HepG2 (cell line): ENCODE results near the gene HSPB6. TPM values are rescaled to one million over a fixed set of nuclear protein-coding genes. Genes with fewer than 3 reads are reported as not detected.

ENCODE experiments used
- CBX1 ChIP-seq: IDR thresholded peaks from one replicate; pipeline ENCODE4 v1.6.1; 2016; ENCODE audit warnings: antibody characterized with exemption, low read depth
- ELF4 ChIP-seq: sonication (generic); formaldehyde crosslinking; IDR thresholded peaks from 2 replicates; pipeline ENCODE4 v1.5.0; 2020; ENCODE audit warnings: missing genetic modification reagents, mild to moderate bottlenecking, moderate library complexity, borderline replicate concordance
- GTF3A ChIP-seq: sonication (generic); formaldehyde crosslinking; conservative IDR thresholded peaks from 2 replicates; pipeline ENCODE4 v1.4.0; 2020; ENCODE audit warnings: mild to moderate bottlenecking, missing genetic modification reagents
- JARID2 ChIP-seq: sonication (generic); formaldehyde crosslinking; IDR thresholded peaks from 2 replicates; pipeline ENCODE4 v1.8.1; 2023; ENCODE audit warnings: missing genetic modification reagents, inconsistent platforms; ENCODE audit not compliant: insufficient replicate concordance
- MED8 ChIP-seq: sonication (generic); formaldehyde crosslinking; IDR thresholded peaks from 2 replicates; pipeline ENCODE4 v1.8.1; 2023; ENCODE audit warnings: mild to moderate bottlenecking, missing genetic modification reagents; ENCODE audit not compliant: insufficient replicate concordance
- MEIS1 ChIP-seq: sonication (generic); formaldehyde crosslinking; IDR thresholded peaks from 2 replicates; pipeline ENCODE4 v1.9.0; 2021; ENCODE audit warnings: mild to moderate bottlenecking, missing genetic modification reagents, moderate library complexity, borderline replicate concordance
- RAD21 ChIP-seq: fragments of 450-650 bp; formaldehyde crosslinking; IDR thresholded peaks from 2 replicates; pipeline ENCODE4 v1.5.0; 2020; ENCODE audit warnings: mild to moderate bottlenecking
- REL ChIP-seq: sonication (generic); formaldehyde crosslinking; conservative IDR thresholded peaks from 2 replicates; pipeline ENCODE4 v1.8.0; 2022; ENCODE audit warnings: mild to moderate bottlenecking, missing genetic modification reagents, moderate library complexity
- SMAD9 ChIP-seq: sonication (generic); formaldehyde crosslinking; IDR thresholded peaks from 2 replicates; pipeline ENCODE4 v1.5.1; 2020; ENCODE audit warnings: mild to moderate bottlenecking, missing genetic modification reagents
- SUZ12 ChIP-seq: fragments of 150-350 bp; IDR thresholded peaks from 2 replicates; pipeline ENCODE4 v1.6.1; 2014; ENCODE audit warnings: low read depth, low read length
- ZBTB14 ChIP-seq: sonication (generic); formaldehyde crosslinking; IDR thresholded peaks from 2 replicates; pipeline ENCODE4 v1.4.0; 2020; ENCODE audit warnings: missing genetic modification reagents
- ZIK1 ChIP-seq: sonication (generic); formaldehyde crosslinking; IDR thresholded peaks from 2 replicates; pipeline ENCODE4 v1.5.0; 2020; ENCODE audit warnings: mild to moderate bottlenecking, low read depth, missing genetic modification reagents, borderline replicate concordance
- ZNF230 ChIP-seq: sonication (generic); formaldehyde crosslinking; IDR thresholded peaks from 2 replicates; pipeline ENCODE4 v1.4.0; 2020; ENCODE audit warnings: mild to moderate bottlenecking, missing genetic modification reagents
- ZNF251 ChIP-seq: sonication (generic); formaldehyde crosslinking; IDR thresholded peaks from 2 replicates; pipeline ENCODE4 v1.9.0; 2021; ENCODE audit warnings: mild to moderate bottlenecking, missing genetic modification reagents
- ZNF34 ChIP-seq: sonication (generic); formaldehyde crosslinking; IDR thresholded peaks from 2 replicates; pipeline ENCODE4 v1.4.0; 2020; ENCODE audit warnings: mild to moderate bottlenecking, missing genetic modification reagents, borderline replicate concordance
- ZNF660 ChIP-seq: sonication (generic); formaldehyde crosslinking; IDR thresholded peaks from 2 replicates; pipeline ENCODE4 v1.5.1; 2020; ENCODE audit warnings: mild to moderate bottlenecking, low read depth, missing genetic modification reagents, borderline replicate concordance
- ZSCAN31 ChIP-seq: sonication (generic); formaldehyde crosslinking; IDR thresholded peaks from 2 replicates; pipeline ENCODE4 v1.5.0; 2020; ENCODE audit warnings: low read depth, mild to moderate bottlenecking, missing genetic modification reagents
- polyA plus RNA-seq, 8 experiments: library from polyadenylated mRNA; depleted of rRNA in 3 of 8; stranded (reverse) in 7 of 8; unstranded in 1 of 8; fragments of >200 nt; fragmentation: Illumina TruSeq in 4 of 8; extraction: Trizol in 4 of 8; gene quantifications; 2 replicates each; pipeline versions ENCODE4 v1.2.1 to v1.2.3, GENCODE V29; 2011 to 2016; ENCODE audit warnings: low read depth in 4 of 8, missing spikeins in 1 of 8, mixed read lengths in 1 of 8; ENCODE audit not compliant: insufficient read depth in 1 of 8
- total RNA-seq, 5 experiments: library from RNA; depleted of rRNA; stranded (reverse); fragments of >200 nt; fragmentation: Illumina TruSeq; extraction: Trizol; gene quantifications; 2 replicates each; pipeline ENCODE4 v1.2.3, GENCODE V29; 2016; ENCODE audit warnings: low read depth in 1 of 5
- TF ChIP-seq, protein P1 (sequence below): sonication (generic); formaldehyde crosslinking; conservative IDR thresholded peaks from 2 replicates; pipeline ENCODE4 v1.8.1; 2023; ENCODE audit warnings: missing genetic modification reagents
- TF ChIP-seq, protein P2 (sequence below): IDR thresholded peaks from 2 replicates; pipeline ENCODE4 v1.4.0; 2020; ENCODE audit warnings: mild to moderate bottlenecking, missing genetic modification reagents
- TF ChIP-seq, protein P3 (sequence below): sonication (generic); formaldehyde crosslinking; IDR thresholded peaks from 2 replicates; pipeline ENCODE4 v1.4.0; 2020; ENCODE audit warnings: missing genetic modification reagents, borderline replicate concordance

Gene HSPB6
- total and polyA plus RNA-seq, 2 of the 13 experiments (the other 11 are each of a cell fraction or from before 2014, with no cell fraction given): 0.18 TPM; not detected in 1

DNA sequence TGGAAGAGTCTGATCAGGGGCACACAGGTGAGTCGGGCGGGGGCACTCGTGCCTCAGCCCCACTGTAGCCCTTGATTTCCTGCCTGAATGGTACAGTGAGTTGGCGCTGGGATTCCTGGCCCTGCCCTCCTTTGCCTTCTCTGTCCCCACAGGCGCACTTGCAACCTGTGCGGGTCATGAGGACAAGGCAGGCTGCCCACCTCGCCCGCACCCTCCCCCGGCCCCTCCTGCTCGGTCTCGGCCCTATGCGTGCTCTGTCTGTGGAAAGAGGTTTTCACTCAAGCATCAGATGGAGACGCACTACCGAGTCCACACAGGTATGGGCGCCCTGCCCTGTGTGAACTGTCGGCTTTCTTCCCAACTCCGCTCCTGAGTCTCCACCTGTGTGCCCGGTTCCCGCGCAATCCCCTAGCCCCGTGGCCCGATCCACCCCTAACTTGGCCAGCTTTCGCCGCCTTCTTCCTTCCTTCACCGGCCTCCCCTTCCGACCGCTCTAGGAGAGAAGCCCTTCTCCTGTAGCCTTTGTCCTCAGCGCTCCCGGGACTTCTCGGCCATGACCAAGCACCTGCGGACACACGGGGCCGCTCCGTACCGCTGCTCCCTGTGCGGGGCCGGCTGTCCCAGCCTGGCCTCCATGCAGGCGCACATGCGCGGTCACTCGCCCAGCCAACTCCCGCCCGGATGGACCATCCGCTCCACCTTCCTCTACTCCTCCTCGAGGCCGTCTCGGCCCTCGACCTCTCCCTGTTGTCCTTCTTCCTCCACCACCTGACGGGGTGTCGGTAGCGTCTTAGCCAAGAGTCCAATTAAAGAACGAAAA is 40.6 kb downstream of the HSPB6 start (continued):
- TF ChIP-seq, protein P1, sequence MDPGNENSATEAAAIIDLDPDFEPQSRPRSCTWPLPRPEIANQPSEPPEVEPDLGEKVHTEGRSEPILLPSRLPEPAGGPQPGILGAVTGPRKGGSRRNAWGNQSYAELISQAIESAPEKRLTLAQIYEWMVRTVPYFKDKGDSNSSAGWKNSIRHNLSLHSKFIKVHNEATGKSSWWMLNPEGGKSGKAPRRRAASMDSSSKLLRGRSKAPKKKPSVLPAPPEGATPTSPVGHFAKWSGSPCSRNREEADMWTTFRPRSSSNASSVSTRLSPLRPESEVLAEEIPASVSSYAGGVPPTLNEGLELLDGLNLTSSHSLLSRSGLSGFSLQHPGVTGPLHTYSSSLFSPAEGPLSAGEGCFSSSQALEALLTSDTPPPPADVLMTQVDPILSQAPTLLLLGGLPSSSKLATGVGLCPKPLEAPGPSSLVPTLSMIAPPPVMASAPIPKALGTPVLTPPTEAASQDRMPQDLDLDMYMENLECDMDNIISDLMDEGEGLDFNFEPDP (CRISPR knock-in tag): no peak
- TF ChIP-seq MEIS1 (CRISPR knock-in tag) (no peak), ZNF251 (CRISPR knock-in tag) (no peak), MED8 (CRISPR knock-in tag) (peak; percentile 64), SUZ12 (no peak), JARID2 (CRISPR knock-in tag) (peak; percentile 62), ZBTB14 (0 out of 2 replicates have a peak, but pooled peaks have one; percentile 17), ELF4 (no peak), SMAD9 (CRISPR knock-in tag) (peak; percentile 40; the same call in 1 of the 2 replicates), RAD21 (no peak), ZNF660 (no peak), ZIK1 (CRISPR knock-in tag) (0 out of 2 replicates have a peak, but pooled peaks have one; percentile 69), ZNF230 (peak; percentile 37; the same call in 1 of the 2 replicates), REL (CRISPR knock-in tag) (peak; percentile 84; the same call in 1 of the 2 replicates), ZNF34 (CRISPR knock-in tag) (no peak), ZSCAN31 (CRISPR knock-in tag) (0 out of 2 replicates have a peak, but pooled peaks have one; percentile 52), CBX1 (no peak), GTF3A (CRISPR knock-in tag) (no peak)
- TF ChIP-seq, protein P2, sequence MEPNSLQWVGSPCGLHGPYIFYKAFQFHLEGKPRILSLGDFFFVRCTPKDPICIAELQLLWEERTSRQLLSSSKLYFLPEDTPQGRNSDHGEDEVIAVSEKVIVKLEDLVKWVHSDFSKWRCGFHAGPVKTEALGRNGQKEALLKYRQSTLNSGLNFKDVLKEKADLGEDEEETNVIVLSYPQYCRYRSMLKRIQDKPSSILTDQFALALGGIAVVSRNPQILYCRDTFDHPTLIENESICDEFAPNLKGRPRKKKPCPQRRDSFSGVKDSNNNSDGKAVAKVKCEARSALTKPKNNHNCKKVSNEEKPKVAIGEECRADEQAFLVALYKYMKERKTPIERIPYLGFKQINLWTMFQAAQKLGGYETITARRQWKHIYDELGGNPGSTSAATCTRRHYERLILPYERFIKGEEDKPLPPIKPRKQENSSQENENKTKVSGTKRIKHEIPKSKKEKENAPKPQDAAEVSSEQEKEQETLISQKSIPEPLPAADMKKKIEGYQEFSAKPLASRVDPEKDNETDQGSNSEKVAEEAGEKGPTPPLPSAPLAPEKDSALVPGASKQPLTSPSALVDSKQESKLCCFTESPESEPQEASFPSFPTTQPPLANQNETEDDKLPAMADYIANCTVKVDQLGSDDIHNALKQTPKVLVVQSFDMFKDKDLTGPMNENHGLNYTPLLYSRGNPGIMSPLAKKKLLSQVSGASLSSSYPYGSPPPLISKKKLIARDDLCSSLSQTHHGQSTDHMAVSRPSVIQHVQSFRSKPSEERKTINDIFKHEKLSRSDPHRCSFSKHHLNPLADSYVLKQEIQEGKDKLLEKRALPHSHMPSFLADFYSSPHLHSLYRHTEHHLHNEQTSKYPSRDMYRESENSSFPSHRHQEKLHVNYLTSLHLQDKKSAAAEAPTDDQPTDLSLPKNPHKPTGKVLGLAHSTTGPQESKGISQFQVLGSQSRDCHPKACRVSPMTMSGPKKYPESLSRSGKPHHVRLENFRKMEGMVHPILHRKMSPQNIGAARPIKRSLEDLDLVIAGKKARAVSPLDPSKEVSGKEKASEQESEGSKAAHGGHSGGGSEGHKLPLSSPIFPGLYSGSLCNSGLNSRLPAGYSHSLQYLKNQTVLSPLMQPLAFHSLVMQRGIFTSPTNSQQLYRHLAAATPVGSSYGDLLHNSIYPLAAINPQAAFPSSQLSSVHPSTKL (CRISPR knock-in tag): peak; percentile 47
- TF ChIP-seq, protein P3, sequence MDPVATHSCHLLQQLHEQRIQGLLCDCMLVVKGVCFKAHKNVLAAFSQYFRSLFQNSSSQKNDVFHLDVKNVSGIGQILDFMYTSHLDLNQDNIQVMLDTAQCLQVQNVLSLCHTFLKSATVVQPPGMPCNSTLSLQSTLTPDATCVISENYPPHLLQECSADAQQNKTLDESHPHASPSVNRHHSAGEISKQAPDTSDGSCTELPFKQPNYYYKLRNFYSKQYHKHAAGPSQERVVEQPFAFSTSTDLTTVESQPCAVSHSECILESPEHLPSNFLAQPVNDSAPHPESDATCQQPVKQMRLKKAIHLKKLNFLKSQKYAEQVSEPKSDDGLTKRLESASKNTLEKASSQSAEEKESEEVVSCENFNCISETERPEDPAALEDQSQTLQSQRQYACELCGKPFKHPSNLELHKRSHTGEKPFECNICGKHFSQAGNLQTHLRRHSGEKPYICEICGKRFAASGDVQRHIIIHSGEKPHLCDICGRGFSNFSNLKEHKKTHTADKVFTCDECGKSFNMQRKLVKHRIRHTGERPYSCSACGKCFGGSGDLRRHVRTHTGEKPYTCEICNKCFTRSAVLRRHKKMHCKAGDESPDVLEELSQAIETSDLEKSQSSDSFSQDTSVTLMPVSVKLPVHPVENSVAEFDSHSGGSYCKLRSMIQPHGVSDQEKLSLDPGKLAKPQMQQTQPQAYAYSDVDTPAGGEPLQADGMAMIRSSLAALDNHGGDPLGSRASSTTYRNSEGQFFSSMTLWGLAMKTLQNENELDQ (CRISPR knock-in tag): no peak
